HTERT RPE-1 (cell line): ENCODE results near the gene ZNF595.
"Not testable (repeated sequence)": the region's sequence is repeated elsewhere in the genome, so short reads cannot be mapped to it uniquely, and the experiment has no call there.

ENCODE experiments used
- in situ Hi-C: fragments of 300-500 bp; cut with MboI; formaldehyde crosslinking; loops from 4 replicates; pipeline ENCODE4 v1.14.3; 2020; ENCODE audit warnings: low sequenced_read_pairs

ZNF595 gene

GRCh38 chr4:85951-86350 lies 32.8 kb downstream of the ZNF595 start:
- in situ Hi-C loops: no loop called here

- in situ Hi-C loops: not testable (repeated sequence)
Measured at GRCh38 chr4:86559-87324, 33.6 kb downstream of the ZNF595 start.

- in situ Hi-C loops: no loop called here
Measured at GRCh38 chr4:98386-98785, 45.3 kb downstream of the ZNF595 start.

GRCh38 chr4:99863-100262 lies 46.7 kb downstream of the ZNF595 start:
- in situ Hi-C loops: no loop called here

GRCh38 chr4:107083-107443 lies 53.9 kb downstream of the ZNF595 start:
- in situ Hi-C loops: no loop called here

GRCh38 chr4:107444-108429 lies 54.6 kb downstream of the ZNF595 start:
- in situ Hi-C loops: no loop called here

GRCh38 chr4:112771-113170 lies 59.6 kb downstream of the ZNF595 start:
- in situ Hi-C loops: no loop called here

- in situ Hi-C loops: no loop called here
Measured at GRCh38 chr4:113732-114131, 60.6 kb downstream of the ZNF595 start.

GRCh38 chr4:114149-114548 lies 61.0 kb downstream of the ZNF595 start:
- in situ Hi-C loops: no loop called here

- in situ Hi-C loops: no loop called here
Measured at GRCh38 chr4:116499-116898, 63.4 kb downstream of the ZNF595 start.

GRCh38 chr4:120616-121015 lies 67.5 kb downstream of the ZNF595 start:
- in situ Hi-C loops: no loop called here

- in situ Hi-C loops: no loop called here
Measured at GRCh38 chr4:121408-122084, 68.4 kb downstream of the ZNF595 start.

GRCh38 chr4:123922-124274 lies 70.8 kb downstream of the ZNF595 start:
- in situ Hi-C loops: not testable (repeated sequence)

- in situ Hi-C loops: no loop called here
Measured at GRCh38 chr4:124275-125081, 71.4 kb downstream of the ZNF595 start, which contains the start of gene ZNF718. Gene ZNF718 (plus strand): TSS chr4:124501. CDS start chr4:124671, 170 bp downstream.

GRCh38 chr4:125091-125771 lies 72.1 kb downstream of the ZNF595 start:
- in situ Hi-C loops: no loop called here

GRCh38 chr4:125833-126232 lies 72.7 kb downstream of the ZNF595 start:
- in situ Hi-C loops: no loop called here

- in situ Hi-C loops: no loop called here
Measured at GRCh38 chr4:132483-132882, 79.4 kb downstream of the ZNF595 start.
